HL-60/S4 treated with phorbol 12-myristate 13-acetate at 8.2 ng/mL for 4 days and 3 days (cell line): ENCODE data around the gene MAGED1.

Experiments used
- in situ Hi-C: fragments of 300-500 bp; cut with MboI; formaldehyde crosslinking; loops from 2 replicates; pipeline ENCODE4 v1.15.0; 2022; ENCODE audit warnings: low sequenced_read_pairs

The MAGED1 gene, protein sequence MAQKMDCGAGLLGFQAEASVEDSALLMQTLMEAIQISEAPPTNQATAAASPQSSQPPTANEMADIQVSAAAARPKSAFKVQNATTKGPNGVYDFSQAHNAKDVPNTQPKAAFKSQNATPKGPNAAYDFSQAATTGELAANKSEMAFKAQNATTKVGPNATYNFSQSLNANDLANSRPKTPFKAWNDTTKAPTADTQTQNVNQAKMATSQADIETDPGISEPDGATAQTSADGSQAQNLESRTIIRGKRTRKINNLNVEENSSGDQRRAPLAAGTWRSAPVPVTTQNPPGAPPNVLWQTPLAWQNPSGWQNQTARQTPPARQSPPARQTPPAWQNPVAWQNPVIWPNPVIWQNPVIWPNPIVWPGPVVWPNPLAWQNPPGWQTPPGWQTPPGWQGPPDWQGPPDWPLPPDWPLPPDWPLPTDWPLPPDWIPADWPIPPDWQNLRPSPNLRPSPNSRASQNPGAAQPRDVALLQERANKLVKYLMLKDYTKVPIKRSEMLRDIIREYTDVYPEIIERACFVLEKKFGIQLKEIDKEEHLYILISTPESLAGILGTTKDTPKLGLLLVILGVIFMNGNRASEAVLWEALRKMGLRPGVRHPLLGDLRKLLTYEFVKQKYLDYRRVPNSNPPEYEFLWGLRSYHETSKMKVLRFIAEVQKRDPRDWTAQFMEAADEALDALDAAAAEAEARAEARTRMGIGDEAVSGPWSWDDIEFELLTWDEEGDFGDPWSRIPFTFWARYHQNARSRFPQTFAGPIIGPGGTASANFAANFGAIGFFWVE

DNA sequence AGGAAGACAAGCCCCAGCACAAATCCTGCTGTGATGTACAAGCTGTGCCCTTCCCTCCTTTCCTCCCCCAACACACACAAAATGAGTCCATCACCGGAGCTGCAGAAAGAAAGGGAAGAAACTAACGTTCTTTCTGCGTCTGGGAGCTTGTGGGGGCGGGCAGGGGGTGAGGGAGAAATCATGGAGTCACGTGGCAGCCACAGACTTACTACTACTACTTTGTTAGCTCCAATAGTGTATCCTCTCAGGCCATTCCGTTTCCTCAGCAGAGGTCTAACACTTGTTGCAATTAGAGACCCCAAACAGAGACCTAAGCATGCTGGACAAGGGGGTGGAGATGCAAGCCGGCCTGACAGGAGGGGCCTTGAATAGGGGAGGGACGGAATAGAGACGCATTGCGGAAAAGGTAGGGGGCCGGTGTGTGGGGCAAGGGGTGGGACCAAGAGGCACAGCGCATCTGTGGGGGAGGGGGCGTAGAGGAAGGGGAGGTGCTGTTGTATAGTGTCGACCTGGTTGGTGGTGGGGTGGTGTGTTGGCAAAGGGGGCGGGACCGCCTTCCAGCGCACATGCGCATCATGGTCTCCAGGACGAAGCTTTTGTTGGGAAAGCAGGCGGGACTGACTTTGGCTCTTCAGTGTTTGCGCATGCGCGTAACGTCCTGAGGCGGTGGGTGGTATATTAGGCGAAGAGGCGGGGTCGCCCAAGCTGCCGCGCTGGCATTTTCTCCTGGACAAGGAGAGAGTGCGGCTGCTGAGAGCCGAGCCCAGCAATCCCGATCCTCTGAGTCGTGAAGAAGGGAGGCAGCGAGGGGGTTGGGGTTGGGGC lies at the start of gene MAGED1:
TSS of gene MAGED1 (plus strand) at position 703 of the 825 bp plus-strand sequence. CDS start 682 bp downstream, outside the sequence.
- in situ Hi-C loops: no loop called here

DNA sequence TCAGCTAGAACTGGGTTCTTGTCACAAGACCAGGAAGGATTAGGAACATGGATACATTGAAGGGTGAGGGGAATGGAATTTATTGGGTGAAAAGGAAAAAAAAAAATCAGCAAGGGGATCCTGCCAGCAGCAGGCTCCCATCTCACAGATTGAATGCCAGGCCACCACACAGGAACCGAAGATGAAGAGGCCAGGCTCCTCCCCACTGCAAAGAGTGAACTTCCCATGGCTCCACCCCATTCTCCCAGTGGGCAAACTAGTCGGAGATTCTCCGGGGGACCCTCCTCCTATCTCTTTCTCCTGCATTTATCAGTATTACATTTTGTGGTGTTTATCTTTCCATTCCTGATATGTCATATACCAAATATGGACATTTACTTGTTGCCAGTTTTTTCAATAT lies 46.0 kb upstream of the MAGED1 start:
- in situ Hi-C loops: no loop called here

DNA sequence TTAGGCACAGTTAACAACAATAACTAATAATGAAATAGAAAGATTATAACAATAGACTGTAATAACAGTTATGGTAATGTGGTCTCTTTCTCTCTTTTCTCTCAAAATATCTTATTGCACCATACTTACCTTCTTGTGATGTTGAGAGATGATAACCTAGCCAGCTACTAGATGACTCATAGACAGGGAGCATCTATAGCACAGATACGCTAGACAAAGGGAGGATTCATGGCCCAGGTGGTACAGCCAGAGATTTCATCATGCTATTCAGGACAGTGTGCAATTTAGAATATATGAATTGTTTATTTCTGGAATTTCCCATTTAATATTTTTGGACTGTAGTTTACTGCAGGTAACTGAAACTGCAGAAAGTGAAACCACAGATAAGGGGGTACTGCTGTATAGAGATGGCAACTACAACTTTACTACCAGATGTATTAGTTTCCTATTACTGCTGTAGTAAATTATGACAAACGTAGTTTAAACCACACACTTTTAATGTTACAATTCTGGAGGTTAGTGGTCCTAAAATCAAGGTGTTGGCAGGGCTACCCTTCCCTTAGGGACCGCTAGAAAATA lies 41.8 kb upstream of the MAGED1 start:
- in situ Hi-C loops: no loop called here

DNA sequence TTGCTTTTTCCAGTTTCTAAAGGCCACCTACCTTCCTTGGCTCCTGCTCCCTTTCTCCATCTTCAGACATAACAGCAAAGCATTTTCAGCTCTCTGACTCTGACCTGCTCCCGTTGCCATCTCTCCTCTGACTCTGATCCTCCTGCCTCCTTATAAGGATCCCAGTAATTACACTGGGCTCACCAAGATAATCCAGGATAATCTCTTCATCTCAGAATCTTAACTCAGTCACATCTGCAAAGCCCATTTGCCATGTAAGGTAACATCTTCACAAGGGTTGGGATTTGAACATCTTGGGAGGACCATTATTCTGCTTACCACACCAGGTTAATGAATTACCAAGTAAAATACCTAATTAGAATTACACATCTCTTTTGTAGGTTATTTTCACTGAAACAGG lies 41.3 kb upstream of the MAGED1 start:
- in situ Hi-C loops: no loop called here

DNA sequence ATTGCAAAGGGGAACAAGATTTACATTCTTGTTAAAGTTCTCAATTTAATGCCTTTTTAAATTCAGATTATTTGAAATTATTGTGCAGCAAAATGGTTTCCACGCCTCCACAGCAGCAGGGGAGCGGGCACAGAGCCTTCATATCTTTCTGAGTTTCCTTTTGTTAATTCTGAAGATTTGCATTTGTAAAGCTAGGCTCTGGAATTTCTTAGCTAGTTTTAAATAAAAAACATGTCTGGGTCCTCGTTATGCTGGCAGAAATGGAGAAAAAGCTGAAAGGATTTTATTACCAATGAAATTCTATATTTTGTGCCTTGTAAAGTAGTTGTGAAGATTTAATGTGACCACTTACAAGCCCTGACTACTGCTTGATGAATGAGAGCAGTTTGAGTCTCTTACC lies 40.8 kb upstream of the MAGED1 start:
- in situ Hi-C loops: no loop called here

DNA sequence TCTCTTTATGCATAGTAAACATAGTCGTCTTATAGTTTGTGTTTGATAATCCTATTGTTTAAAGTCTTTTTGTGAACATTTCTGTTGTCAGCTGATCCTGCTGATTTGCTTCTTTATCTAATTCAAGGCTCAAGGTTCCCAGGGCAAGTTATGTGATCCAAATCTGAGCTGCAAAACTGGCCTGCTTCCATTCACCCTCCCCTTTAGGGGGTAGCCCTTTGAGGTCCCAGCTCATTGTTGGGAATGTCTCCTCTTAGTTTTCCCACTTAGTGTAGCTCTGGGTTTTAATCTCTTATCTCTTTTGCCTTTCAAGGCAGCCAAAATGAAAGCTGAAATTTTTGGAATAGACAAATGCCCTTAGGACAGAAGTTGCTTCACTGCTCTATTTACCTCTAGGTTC lies 40.2 kb upstream of the MAGED1 start:
- in situ Hi-C loops: no loop called here

DNA sequence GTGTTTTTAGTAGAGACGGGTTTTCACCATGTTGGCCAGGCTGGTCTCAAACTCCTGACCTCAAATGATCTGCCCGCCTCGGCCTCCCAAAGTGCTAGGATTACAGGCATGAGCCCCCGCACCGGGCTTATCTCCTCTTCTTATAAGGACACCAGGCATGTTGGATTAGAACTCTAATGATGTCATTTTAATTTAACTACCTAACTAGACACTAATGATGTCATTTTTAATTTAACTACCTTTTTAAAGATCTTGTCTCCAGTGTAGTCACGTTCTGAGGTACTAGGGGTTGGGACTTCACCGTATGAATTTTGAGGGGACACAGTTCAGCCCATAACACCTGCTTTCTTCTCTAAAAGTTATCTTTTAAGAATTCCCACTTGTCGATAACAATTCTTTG lies 37.7 kb upstream of the MAGED1 start:
- in situ Hi-C loops: no loop called here

DNA sequence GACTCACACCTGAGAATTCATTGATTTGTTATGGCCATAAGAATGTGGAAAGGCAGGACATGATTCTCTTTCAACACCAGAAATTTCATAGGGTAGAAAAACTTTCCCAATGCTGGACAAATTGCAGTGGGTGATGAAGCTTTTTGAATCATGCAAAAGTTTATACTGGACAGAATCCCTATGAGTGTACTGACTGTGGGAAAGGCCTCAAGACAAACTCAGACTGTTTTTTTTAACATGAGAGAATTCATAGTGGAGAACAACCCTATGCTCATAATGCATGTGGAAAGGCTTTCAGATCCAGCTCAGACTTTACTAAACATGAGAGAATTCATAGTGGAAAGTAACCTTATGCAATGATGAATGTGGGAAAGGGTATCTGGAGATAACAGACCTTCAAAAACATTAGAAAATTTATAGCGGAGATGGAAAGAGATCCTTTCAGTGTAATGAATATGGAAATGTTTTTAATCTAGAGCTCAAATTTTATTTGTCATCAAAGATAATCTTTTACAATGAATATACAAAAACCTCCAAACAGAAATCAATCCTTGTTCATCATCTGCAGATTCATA lies 36.2 kb upstream of the MAGED1 start:
- in situ Hi-C loops: no loop called here

DNA sequence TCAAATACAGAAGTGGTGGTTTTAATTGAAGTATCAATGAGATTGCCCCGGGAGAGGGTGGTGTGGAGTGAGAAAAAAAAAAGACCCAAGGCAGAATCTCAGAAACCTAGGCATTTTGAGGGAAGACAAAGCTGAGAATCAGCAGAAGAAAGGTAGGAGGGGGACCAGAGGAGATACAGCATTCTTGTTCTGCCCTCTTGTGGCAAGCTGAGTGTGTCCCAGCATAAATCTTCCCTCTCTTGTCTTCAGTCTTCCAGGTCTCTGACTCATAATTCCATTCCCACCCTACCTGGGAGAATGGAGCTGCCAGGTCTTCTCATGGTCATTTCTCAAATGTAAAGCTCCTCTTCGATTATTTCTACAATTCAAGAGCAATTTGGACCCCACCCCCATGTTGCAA lies 32.7 kb upstream of the MAGED1 start:
- in situ Hi-C loops: no loop called here

DNA sequence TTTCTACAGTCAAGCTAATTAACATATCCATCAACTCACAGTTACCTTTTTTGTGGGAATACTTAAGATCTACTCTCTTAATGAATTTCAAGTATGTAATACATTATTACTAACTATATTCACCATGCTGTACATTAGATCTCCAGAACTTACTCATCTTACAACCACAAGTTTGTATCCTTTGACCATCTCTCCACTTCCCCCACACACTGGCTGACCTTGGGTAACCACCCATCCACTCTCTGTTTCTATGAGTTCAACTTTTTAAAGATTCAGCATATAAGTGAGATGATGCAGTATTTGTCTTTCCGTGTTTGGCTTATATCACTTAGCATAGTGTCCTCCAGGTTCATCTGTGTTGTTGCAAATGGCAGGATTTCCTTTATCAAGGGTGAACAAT lies 30.5 kb upstream of the MAGED1 start:
- in situ Hi-C loops: no loop called here

DNA sequence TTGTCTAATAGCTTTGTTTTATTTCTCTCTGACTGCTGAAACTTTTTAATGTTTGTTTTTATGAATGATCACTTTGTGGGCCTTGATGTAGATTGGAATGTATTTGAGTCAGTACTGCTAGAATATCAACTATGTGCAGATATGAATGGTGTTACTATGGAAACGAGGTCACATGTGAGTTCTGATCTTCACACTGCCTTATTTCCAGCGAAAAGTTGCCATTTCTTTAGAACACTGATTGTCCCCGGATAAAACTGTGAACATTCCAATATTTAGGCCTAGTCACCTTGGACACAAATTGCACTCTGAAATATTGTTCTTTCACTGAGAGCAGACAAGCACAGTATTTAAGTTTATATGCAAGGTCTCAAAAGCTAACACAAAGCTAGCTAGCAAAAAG lies 27.2 kb upstream of the MAGED1 start:
- in situ Hi-C loops: no loop called here

DNA sequence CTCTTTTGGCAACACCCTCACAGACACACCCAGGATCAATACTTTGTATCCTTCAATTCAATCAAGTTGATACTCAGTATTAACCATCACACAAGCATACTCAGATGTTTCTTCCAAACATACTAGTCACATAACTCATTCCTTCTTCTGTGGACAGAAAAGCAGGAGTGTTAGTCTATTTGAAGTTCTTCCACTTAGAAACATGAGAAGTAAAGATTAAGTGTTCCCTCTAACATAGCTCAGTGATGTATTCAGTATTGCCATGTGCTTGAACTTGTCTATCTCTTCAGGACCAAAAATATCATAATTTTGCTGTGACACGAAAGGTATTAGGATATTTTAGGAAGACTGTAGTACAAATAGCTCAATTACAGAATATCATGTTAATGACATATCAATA lies 25.8 kb upstream of the MAGED1 start:
- in situ Hi-C loops: no loop called here

DNA sequence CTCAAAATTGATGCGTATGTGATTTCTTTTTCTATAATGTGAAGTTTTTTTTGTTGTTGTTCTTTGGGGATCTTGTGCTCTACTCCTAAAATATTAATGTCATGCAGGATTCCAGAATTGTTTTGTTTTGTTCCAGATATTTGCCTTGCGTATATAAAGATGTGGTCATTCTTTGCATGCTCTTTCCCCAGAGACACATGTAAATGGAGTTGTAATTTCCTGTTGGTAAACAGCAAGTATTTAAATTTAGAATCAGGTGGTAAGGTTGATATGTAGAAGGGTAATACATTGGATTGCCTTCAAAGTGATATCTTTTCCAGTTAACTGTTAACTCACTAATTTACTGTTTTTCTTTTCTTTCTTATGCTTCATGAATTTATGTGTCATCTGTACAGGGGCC lies 23.1 kb upstream of the MAGED1 start:
- in situ Hi-C loops: no loop called here

DNA sequence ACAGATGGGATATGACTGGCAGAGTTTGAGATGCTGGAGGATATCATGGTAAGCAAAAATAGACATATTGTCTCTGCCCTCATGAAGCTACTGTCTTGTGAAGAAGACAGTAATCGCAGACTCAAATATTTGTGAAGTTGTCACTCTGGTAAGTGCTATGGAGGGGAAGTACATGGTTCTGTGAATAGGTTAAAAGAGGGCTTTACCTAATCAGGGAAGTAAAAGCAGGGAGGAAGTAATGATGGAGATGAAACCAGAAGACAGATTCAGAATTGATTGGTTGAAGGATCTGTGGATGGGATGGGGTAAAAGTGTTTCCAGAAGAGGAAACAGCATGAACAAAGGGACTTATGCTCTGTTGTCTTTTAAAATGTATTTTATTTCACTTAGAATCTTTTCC lies 19.3 kb upstream of the MAGED1 start:
- in situ Hi-C loops: no loop called here

DNA sequence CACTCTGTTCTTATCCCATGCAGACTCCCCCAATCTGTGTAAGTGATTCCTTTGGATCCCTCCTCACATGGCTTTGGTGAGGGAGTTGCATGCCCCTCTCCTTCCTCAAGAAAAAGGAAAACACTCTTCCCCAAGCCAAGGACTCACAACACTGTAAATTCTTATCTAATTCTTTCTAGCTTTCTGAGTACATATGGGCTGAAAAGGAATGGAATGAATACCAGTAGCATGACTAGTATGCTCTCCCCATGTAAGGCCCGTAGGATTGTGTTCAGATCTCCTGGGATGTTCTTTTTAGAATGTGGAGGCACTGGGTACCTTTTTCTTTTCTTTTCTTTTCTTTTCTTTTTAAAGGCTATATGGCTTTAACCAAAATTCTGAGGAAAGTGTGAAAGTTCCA lies 17.0 kb upstream of the MAGED1 start:
- in situ Hi-C loops: no loop called here

DNA sequence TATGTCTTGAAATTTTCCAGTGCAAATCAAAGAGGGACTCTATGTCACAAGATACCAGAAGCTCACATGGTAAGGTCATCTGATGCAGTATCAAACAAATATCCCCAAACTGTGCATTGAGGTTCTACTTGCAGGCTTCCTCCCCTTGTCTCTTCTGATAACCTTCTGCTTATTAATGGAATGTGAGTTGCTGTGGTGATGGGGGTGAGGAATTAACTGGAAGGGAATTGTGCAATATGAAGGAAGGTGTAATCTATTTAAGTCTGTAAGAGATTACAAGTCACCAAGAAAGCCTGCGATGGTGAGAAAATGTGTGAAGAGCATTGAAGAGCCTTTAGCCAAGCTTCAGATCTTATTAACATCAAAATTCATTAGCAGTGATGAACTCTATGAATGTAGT lies 15.4 kb upstream of the MAGED1 start:
- in situ Hi-C loops: no loop called here

DNA sequence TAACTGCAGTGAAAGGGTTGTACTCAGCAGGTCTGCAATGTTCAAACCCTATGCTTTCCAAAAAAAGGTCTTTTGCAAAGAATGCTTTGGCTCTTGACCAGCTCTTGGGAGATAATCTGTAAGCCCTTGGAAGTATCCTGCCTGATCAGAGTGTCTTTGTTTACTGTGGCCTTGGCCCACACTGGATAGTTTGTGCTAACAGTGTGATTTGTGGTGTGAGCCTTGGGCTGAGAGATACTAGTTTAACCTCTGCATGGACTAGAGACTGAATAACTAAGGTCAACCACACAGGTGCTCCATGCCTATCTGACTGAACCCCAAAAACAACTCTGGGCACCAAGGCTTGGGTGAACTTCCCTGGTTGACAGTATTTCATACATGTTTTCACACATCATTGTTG lies 3.6 kb upstream of the MAGED1 start:
- in situ Hi-C loops: no loop called here

DNA sequence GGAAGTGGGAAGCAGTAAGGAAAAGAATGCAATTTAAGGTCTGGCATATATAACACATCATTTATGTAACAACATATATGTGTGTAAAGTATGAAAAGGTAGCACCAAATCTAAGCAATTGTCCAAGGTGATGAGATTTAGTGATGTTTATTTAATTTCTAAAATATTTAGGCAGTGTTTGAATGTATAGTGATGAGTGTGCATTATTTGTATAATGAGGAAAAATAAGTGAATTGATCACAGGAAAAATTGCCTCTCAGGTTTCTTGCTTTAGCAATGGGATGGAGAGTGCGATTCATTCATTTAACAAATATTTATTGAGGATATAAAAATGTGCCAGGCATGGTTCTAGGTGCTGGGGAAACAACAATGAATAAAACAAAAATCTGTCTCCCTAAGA lies 2.2 kb upstream of the MAGED1 start:
- in situ Hi-C loops: no loop called here

DNA sequence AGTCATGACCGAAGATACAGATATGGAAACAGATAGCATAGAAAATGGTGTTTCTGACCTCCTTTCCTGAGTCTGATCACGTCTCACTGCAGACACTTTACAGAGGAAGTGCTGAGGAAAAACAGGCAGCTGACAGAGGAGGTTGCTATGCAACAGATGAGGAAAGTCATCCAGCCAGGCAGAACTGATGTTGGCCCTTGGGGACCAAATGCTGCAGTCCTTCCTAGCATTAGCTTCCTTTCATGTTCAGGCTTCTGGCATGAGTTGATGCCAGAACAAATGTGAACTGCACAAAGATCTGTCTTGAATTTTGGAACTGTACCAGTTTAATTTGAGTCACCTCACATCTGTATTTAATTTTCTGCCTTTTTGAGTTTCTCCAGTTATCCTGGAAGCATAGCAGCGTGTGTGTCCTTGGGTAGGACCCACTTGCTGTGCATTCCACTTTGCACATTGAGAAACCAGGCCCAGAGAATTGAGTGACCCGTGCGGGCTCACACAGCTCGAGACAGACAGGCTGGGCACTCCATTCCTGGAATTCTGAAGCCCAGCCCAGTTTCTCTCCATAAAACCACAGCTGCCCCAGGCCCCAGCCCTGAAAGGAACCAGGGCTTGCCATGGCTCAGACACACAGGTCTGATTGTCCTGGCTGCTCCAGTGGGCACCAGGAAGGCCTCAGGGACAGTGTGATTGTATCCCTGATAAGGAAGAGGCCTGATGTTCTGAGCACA lies 1.4 kb upstream of the MAGED1 start:
- in situ Hi-C loops: no loop called here
